GM19193 (cell line): ENCODE measurements around the gene CSRP3.

Source experiments
- POLR2A ChIP-seq: IDR thresholded peaks from 4 replicates; pipeline ENCODE4 v1.6.1; 2011; ENCODE audit not compliant: insufficient read depth, insufficient read length; ENCODE audit errors: extremely low read depth

The CSRP3 gene

GRCh38 chr11:19208959-19209546 lies 7.3 kb upstream of the CSRP3 start:
- TF ChIP-seq POLR2A: no peak

DNA sequence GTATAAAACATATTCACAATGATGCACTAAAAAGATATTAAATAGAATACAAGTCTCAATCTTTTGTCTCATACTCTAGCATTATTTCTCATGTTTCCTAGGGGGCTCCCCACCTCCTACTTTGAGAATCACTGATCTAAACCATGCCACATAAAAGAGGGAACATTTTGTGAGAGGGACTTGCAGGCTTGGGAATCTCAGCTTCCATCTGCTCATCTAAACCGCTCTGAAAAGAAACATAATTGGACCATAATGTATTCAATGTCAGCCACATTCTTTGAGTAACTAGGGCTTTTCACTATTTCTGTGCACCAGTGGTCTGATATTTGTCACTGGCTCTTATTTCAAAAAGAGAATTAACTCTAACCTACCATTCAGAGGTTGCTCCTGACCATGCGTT lies 6.4 kb upstream of the CSRP3 start:
- no peak for TF ChIP-seq POLR2A

DNA sequence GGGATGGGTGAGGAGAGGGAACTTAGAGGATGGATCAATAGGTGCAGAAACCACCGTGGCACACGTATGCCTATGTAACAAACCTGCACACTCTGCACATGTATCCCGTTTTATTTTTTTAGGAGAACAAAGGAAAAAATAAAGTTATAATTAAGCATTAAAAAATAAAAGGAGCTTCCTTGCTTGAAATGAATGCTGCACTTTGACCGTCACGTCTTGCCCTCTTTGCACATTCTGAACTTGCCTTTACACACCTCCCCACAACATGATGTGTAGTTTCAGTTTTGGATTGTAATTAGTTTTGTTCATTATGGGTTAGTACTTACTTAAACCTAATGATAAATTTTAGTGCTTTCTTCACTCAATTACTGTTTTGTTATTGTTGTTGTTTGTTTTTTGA lies 3.1 kb upstream of the CSRP3 start:
- no peak for TF ChIP-seq POLR2A

GRCh38 chr11:19200410-19201201 lies 1.2 kb downstream of the CSRP3 start:
- no peak for TF ChIP-seq POLR2A

DNA sequence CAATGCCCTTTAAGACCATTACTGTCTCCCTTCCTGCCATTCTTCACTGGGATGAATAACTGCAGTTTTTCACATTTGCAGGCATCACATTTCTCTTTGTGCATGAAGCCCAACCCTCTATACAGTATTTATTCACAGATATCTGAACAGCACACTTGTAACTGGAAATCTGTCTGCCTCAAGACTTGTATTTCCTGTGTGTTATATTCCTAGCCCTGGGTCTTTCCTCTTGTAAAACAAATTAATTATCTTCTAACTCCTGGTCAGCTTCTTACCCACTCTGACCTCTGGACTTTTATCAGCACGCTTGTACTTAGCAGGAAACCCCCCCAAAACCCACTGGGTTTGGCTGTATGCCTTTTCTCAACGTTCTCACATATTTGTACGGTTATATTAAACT lies 2.0 kb downstream of the CSRP3 start:
- TF ChIP-seq POLR2A: no peak

DNA sequence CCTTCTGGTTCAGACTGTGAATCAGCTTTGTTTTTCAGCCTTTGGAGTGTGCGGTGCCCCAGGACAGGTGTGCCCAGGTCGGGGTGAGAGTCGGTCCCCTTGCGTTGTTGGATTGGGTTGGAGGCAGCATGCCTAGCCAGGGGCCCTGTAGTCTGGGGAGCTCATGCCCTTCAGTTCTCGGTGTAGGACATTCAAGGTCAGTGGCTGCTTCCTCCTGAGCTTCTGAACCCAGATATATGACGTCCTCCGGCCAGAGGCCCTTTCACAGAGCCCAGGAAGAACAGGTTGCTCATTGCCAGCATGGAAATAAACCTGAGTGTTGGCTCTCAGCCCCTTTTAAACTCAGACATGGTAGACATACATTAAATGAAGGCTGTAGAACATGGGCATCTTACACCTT lies 2.7 kb downstream of the CSRP3 start:
- no peak for TF ChIP-seq POLR2A

DNA sequence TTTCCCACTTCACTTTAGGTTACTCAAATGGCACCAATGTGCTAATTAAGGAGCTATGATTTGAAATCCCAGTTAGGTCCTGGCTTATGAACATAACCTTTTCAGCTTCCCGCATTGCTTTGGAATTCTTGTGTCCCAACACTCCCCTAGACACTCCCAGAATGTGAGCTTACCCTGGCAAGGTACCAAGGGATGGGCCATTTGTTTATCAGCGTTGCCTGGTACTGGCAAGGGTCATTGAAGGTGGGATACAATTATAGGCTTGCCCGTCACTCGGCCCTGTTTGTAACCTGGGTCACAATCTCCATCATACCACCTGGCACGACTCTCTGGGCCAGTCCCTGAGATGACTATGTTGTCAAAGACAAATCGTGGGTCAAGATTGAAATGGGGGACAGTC lies 5.4 kb downstream of the CSRP3 start:
- TF ChIP-seq POLR2A: no peak

DNA sequence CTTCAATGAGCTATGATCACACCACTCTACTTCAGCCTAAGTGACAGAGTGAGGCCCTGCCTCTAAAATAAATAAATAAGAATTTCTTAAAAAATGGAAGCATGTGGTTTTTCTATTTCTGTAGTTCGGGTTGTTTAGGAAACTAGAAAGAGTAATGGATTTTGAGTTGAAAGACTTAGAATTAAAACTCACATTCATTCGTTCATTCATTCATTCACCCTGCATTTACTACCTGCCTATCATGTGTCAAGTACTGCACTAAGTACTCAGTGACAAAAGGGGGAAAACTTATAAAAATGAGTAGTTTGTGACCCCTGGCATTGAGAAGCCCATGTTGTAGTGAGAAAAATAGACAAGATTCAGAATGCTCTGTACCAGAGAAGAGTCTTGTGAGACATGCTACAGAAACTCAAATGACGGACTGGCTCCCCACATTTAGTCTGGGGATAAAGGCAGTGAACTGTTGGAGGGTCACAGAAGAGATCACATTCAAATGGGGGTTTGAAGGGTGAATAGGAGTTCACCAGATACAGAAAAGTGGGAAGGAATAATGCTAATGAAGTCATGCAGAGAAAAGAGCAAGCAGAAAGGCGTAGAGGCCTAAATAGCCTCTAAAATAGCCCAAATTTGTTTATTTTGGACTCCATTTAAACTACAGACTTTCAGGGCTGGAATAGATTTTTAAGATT lies 7.0 kb downstream of the CSRP3 start:
- TF ChIP-seq POLR2A: no peak

GRCh38 chr11:19193916-19194315 lies 7.9 kb downstream of the CSRP3 start:
- TF ChIP-seq POLR2A: no peak

- no peak for TF ChIP-seq POLR2A
These were observed 10.1 kb downstream of the CSRP3 start for GRCh38 chr11:19191530-19192169.

DNA sequence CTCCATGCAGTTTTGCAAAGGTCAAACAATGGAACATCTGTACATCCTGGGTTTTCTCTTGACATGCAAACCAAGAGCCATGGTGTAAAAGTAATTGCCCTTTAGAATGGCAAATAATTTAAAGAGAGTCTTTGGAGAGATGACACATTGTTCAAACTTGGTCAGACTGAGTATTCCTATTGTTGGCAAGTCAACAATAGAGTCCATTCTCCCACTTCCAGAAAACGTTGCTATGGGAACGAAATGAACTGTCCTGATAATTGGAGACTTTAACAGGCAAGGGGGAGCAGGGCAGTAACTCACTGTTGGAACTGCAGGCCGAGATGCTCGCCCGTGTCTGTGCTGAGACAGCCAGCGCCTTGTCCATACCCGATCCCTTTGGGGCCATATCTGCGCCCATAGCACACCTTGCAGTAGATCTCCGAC lies 13.9 kb downstream of the CSRP3 start:
- no peak for TF ChIP-seq POLR2A

GRCh38 chr11:19187114-19187832 lies 14.5 kb downstream of the CSRP3 start:
- no peak for TF ChIP-seq POLR2A

DNA sequence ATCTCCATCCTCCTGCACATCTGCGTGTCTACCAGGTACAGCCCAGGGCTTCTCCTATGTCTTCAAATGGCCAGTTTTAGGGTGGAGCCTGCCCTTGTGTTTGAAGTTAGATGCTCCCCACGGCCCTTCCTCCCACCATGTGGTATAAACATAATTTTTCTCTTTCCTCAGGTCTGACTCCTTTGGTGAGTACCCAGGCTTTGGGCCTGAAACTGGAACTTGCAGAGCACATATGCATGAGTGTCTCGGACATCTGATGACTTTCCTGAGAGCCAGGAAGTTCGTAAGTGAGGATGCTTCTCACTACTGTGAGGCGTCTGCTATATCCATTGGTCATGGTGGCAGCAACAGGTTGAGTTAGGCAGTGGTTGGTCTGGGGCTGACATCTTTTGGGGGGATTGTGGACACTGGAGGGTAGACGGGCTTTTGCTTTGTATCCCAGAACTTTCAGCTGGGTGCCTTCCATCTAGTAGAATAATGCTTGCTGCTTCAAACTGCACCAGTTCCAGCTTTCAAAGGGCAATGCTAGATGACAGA lies 16.2 kb downstream of the CSRP3 start:
- TF ChIP-seq POLR2A: no peak

DNA sequence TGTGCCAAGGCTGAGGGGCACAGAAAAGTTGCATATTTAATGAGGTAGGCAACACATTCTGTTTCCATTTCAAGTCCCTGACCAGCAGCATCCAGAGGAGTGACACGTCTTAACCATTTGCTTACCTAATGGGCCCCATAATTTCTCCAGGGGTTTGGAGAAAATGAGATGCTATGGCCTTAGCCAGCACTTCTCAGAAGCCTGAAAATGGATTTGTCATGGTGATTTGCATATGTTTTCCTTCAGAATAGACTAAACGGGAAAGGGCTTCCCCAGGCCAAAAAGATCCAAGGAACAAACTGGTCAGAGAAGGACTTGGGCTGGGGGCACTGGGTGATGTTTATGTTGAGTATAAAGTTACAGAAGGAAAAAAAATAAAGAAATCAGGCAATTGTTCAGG lies 16.7 kb downstream of the CSRP3 start:
- no peak for TF ChIP-seq POLR2A
